Frontal cortex (tissue), 4 donors: ENCODE data around the gene SLC37A3. TPM values are rescaled to one million over a fixed set of nuclear protein-coding genes. Genes with fewer than 3 reads are reported as not detected.

Experiments used
- DNase-seq, 2 donors: peaks; one replicate each; pipeline ENCODE4 v3.0.0; 2012; ENCODE audit warnings: low spot score in 2 of 2
- FAIRE-seq: peaks from 2 replicates; lab custom pipeline; 2012; peaks lifted over from hg19 to GRCh38; lab: Jason Lieb, UNC
- small RNA-seq: library from RNA; depleted of rRNA; stranded (forward); fragments of <200 nt; gene quantifications from one replicate; pipeline ENCODE3, GENCODE V24; 2014
- total RNA-seq: library from RNA; depleted of rRNA; stranded (reverse); fragments of >200 nt; gene quantifications from one replicate; pipeline ENCODE4 v1.2.3, GENCODE V29; 2014
- donor health status: control.
- donor health status: control.
- donor health status: control.

SLC37A3 gene
- total RNA-seq, 1 donor from 2014 or later = 158 TPM

- no peak for FAIRE-seq
- DNase-seq = no peak
Measured at GRCh38 chr7:140284062-140284461, 114.3 kb downstream of the SLC37A3 start.

Small RNA genes within 50 kb of the gene (small RNA-seq; reads per million reads assigned to genes)
- not detected for gene RNA5SP247
- 6.3 reads per million, percentile 93 among the genes with 10 or more reads in this experiment for gene RNA5SP248

Other genes with a start within 250 kb of the SLC37A3 start
- gene KDM7A, start 221.5 kb downstream of the SLC37A3 start, total RNA-seq = 16.3 TPM
- gene RAB19, start 5.5 kb upstream of the SLC37A3 start, total RNA-seq = not detected
- 113 TPM for gene MKRN1, start 81.0 kb upstream of the SLC37A3 start, total RNA-seq
- gene DENND2A, start 242.3 kb upstream of the SLC37A3 start, total RNA-seq = 25.7 TPM